ENCODE data around the gene AGT.

AGT gene

GRCh38 chr1:230705289-230706019 lies 8.5 kb downstream of the AGT start:
- Histone ChIP-seq H3K9me3 (replicated peaks; ENCODE audit: insufficient read depth, low read length) (no peaks in the 10 kb centered on the region), H3K4me2 (ENCODE audit: low read depth, low read length) (no peak overlapping the region), H3K4me3 (ENCODE audit: low read length) (no peak overlapping the region), H3K27me3 (replicated peaks; ENCODE audit: insufficient read depth, low read length) (no peaks in the 10 kb centered on the region), H3K79me2 (ENCODE audit: low read length) (no peaks in the 10 kb centered on the region), H3K27ac (ENCODE audit: low read length) (no peak overlapping the region), H2AFZ (ENCODE audit: low read length) (no peak overlapping the region), H3F3A (ENCODE audit: insufficient read depth, low read length) (no peaks in the 10 kb centered on the region), H3K9ac (ENCODE audit: low read length) (no peak overlapping the region), H3K4me1 (ENCODE audit: low read length) (no peaks in the 10 kb centered on the region), H4K20me1 (ENCODE audit: insufficient read depth, low read length) (no peaks in the 10 kb centered on the region), H3K9me2 (replicated peaks; ENCODE audit: insufficient read depth, low read length) (no peaks in the 10 kb centered on the region), H3K36me3 (replicated peaks; ENCODE audit: insufficient read depth, low read length) (no peaks in the 10 kb centered on the region)
- TF ChIP-seq EZH2phosphoT487 (IDR thresholded peaks at IDR 0.05; ENCODE audit: low read length) (no peak), CTCF (IDR thresholded peaks at IDR 0.05; ENCODE audit: low read length) (no peak), EZH2 (optimal IDR thresholded peaks at IDR 0.05; ENCODE audit: low read depth, low read length) (no peak)
- no peak for DNase-seq

GRCh38 chr1:230704830-230705229 lies 9.1 kb downstream of the AGT start:
- H3K4me1 ChIP-seq (ENCODE audit: low read length): no peaks in the 10 kb centered on the region
- TF ChIP-seq EZH2phosphoT487 (IDR thresholded peaks at IDR 0.05; ENCODE audit: low read length) (no peak), CTCF (IDR thresholded peaks at IDR 0.05; ENCODE audit: low read length) (no peak), EZH2 (optimal IDR thresholded peaks at IDR 0.05; ENCODE audit: low read depth, low read length) (no peak)
- no peak overlapping the region for H3K27ac ChIP-seq (ENCODE audit: low read length)
- no peaks in the 10 kb centered on the region for H3K9me3 ChIP-seq (replicated peaks; ENCODE audit: insufficient read depth, low read length)
- no peak overlapping the region for H2AFZ ChIP-seq (ENCODE audit: low read length)
- no peaks in the 10 kb centered on the region for H3F3A ChIP-seq (ENCODE audit: insufficient read depth, low read length)
- no peaks in the 10 kb centered on the region for H4K20me1 ChIP-seq (ENCODE audit: insufficient read depth, low read length)
- no peaks in the 10 kb centered on the region for H3K27me3 ChIP-seq (replicated peaks; ENCODE audit: insufficient read depth, low read length)
- no peak overlapping the region for H3K4me3 ChIP-seq (ENCODE audit: low read length)
- no peak overlapping the region for H3K9ac ChIP-seq (ENCODE audit: low read length)
- H3K9me2 ChIP-seq (replicated peaks; ENCODE audit: insufficient read depth, low read length): no peaks in the 10 kb centered on the region
- no peaks in the 10 kb centered on the region for H3K79me2 ChIP-seq (ENCODE audit: low read length)
- H3K4me2 ChIP-seq (ENCODE audit: low read depth, low read length): no peak overlapping the region
- no peak for DNase-seq
- H3K36me3 ChIP-seq (replicated peaks; ENCODE audit: insufficient read depth, low read length): no peaks in the 10 kb centered on the region

GRCh38 chr1:230703679-230704385 lies 10.1 kb downstream of the AGT start:
- no peaks in the 10 kb centered on the region for H3K9me2 ChIP-seq (replicated peaks; ENCODE audit: insufficient read depth, low read length)
- H3K9ac ChIP-seq (ENCODE audit: low read length): no peak overlapping the region
- no peak for DNase-seq
- no peaks in the 10 kb centered on the region for H3K36me3 ChIP-seq (replicated peaks; ENCODE audit: insufficient read depth, low read length)
- no peak overlapping the region for H3K27ac ChIP-seq (ENCODE audit: low read length)
- H3K4me1 ChIP-seq (ENCODE audit: low read length): no peaks in the 10 kb centered on the region
- no peak overlapping the region for H2AFZ ChIP-seq (ENCODE audit: low read length)
- H4K20me1 ChIP-seq (ENCODE audit: insufficient read depth, low read length): no peaks in the 10 kb centered on the region
- H3K79me2 ChIP-seq (ENCODE audit: low read length): no peaks in the 10 kb centered on the region
- no peak overlapping the region for H3K4me3 ChIP-seq (ENCODE audit: low read length)
- H3F3A ChIP-seq (ENCODE audit: insufficient read depth, low read length): no peaks in the 10 kb centered on the region
- no peaks in the 10 kb centered on the region for H3K9me3 ChIP-seq (replicated peaks; ENCODE audit: insufficient read depth, low read length)
- H3K27me3 ChIP-seq (replicated peaks; ENCODE audit: insufficient read depth, low read length): no peaks in the 10 kb centered on the region
- no peak for TF ChIP-seq EZH2phosphoT487 (IDR thresholded peaks at IDR 0.05; ENCODE audit: low read length)
- no peak for TF ChIP-seq EZH2 (optimal IDR thresholded peaks at IDR 0.05; ENCODE audit: low read depth, low read length)
- no peak for TF ChIP-seq CTCF (IDR thresholded peaks at IDR 0.05; ENCODE audit: low read length)
- no peak overlapping the region for H3K4me2 ChIP-seq (ENCODE audit: low read depth, low read length)
